HepG2 (cell line): ENCODE data around the gene RTP2. TPM values are rescaled to one million over a fixed set of nuclear protein-coding genes. Genes with fewer than 3 reads are reported as not detected.

Experiments
- ATAC-seq: fragments of 200-7000 bp; cut with Tn5 transposase; 3 replicates; pipeline ENCODE4 v1.9.1; 2020; ENCODE audit warnings: mild to moderate bottlenecking, moderate library complexity
- BruUV-seq: library from RNA; stranded (reverse); fragments of 400-500 nt; replicated peaks from 2 replicates; lab custom pipeline; 2021; lab: Mats Ljungman, UMichigan
- CTCF ChIA-PET: fragments of 300-600 bp; formaldehyde crosslinking; extraction: SDS; loops from one replicate; lab custom pipeline; 2021; ENCODE audit warnings: low total read pairs, inconsistent platforms, low intra/inter-chr PET ratio; lab: Yijun Ruan, JAX
- POLR2A ChIA-PET: fragments of 350-600 bp; sonication (Branson Sonifier 250); formaldehyde crosslinking; loops from one replicate; lab custom pipeline; 2020; ENCODE audit warnings: antibody characterized with exemption, inconsistent platforms; lab: Yijun Ruan, JAX
- DNase-seq: peaks from one replicate; pipeline ENCODE4 v3.0.0-alpha.2; 2015; ENCODE audit warnings: low spot score
- FAIRE-seq: peaks from 3 replicates; lab custom pipeline; 2011; peaks lifted over from hg19 to GRCh38; lab: Jason Lieb, UNC
- H2AFZ ChIP-seq: one replicate; pipeline ENCODE4 v1.6.1; 2011; ENCODE audit warnings: low read length, inconsistent platforms
- H3K27ac ChIP-seq: fragments of 300-600 bp; 3 replicates; pipeline ENCODE4 v1.8.0; 2011; ENCODE audit warnings: mixed run types, mild to moderate bottlenecking, mixed read lengths, low read length, inconsistent platforms; ENCODE audit not compliant: insufficient read depth; ENCODE audit errors: extremely low read length
- H3K27me3 ChIP-seq, 2 experiments: fragments of 200-600 bp in 1 of 2; 2 replicates in 1 of 2; 3 replicates in 1 of 2; pipeline versions ENCODE4 v1.6.0 to v1.8.0; 2011; ENCODE audit warnings: low read length in 2 of 2, mild to moderate bottlenecking in 2 of 2, moderate library complexity in 2 of 2, inconsistent platforms in 1 of 2; ENCODE audit not compliant: insufficient read depth in 2 of 2, control insufficient read depth in 1 of 2
- H3K36me3 ChIP-seq, 2 experiments: fragments of 200-600 bp in 1 of 2; replicated peaks in 1 of 2; 2 replicates in 1 of 2; 3 replicates in 1 of 2; pipeline versions ENCODE4 v1.5.1 to v1.8.0; 2011; ENCODE audit warnings: low read length in 2 of 2, inconsistent platforms in 1 of 2; ENCODE audit not compliant: insufficient read depth in 2 of 2, control insufficient read depth in 1 of 2
- H3K4me1 ChIP-seq: 2 replicates; pipeline ENCODE4 v1.5.1; 2012; ENCODE audit warnings: low read length, inconsistent platforms; ENCODE audit not compliant: insufficient read depth
- H3K4me2 ChIP-seq: 2 replicates; pipeline ENCODE4 v1.6.0; 2011; ENCODE audit warnings: low read depth, low read length, inconsistent platforms
- H3K4me3 ChIP-seq, 3 experiments: fragments of 200-600 bp in 1 of 3; sonication (generic), shearing (Covaris generic) in 1 of 3; replicated peaks in 1 of 3; 2 replicates each; pipeline ENCODE4 v1.5.1; 2011 to 2016; ENCODE audit warnings: low read length in 3 of 3, inconsistent platforms in 2 of 3, low read depth in 2 of 3, mild to moderate bottlenecking in 2 of 3, control low read depth in 1 of 3, mixed read lengths in 1 of 3; ENCODE audit not compliant: insufficient read depth in 1 of 3
- H3K79me2 ChIP-seq: one replicate; pipeline ENCODE4 v1.6.1; 2011; ENCODE audit warnings: low read length, inconsistent platforms; ENCODE audit not compliant: insufficient read depth
- H3K9ac ChIP-seq: 2 replicates; pipeline ENCODE4 v1.6.0; 2011; ENCODE audit warnings: mild to moderate bottlenecking, low read depth, low read length, inconsistent platforms; ENCODE audit not compliant: insufficient read depth
- H3K9me3 ChIP-seq: 2 replicates; pipeline ENCODE4 v1.5.1; 2012; ENCODE audit warnings: mild to moderate bottlenecking, low read length
- H4K20me1 ChIP-seq: 2 replicates; pipeline ENCODE4 v1.6.0; 2011; ENCODE audit warnings: inconsistent platforms, mild to moderate bottlenecking, low read length, moderate library complexity; ENCODE audit not compliant: insufficient read depth
- AKAP8 ChIP-seq: sonication (generic); formaldehyde crosslinking; IDR thresholded peaks from 2 replicates; pipeline ENCODE4 v1.5.1; 2020; ENCODE audit warnings: mild to moderate bottlenecking, missing genetic modification reagents
- ATF7-NPFF ChIP-seq: sonication (generic); formaldehyde crosslinking; IDR thresholded peaks from 2 replicates; pipeline ENCODE4 v1.8.1; 2023; ENCODE audit warnings: mild to moderate bottlenecking, low read depth, missing genetic modification reagents, moderate library complexity
- GABPB1 ChIP-seq: IDR thresholded peaks from 2 replicates; pipeline ENCODE4 v1.6.1; 2016; ENCODE audit warnings: mild to moderate bottlenecking, missing genetic modification reagents, moderate library complexity, missing compliant biosample characterization
- GATAD1 ChIP-seq: IDR thresholded peaks from 2 replicates; pipeline ENCODE4 v1.6.1; 2016; ENCODE audit warnings: missing genetic modification reagents, missing compliant biosample characterization
- GLI4 ChIP-seq: sonication (generic); formaldehyde crosslinking; IDR thresholded peaks from 2 replicates; pipeline ENCODE4 v1.5.1; 2020; ENCODE audit warnings: missing genetic modification reagents, mild to moderate bottlenecking, moderate library complexity, borderline replicate concordance
- HDAC1 ChIP-seq: sonication (generic); formaldehyde crosslinking; IDR thresholded peaks from 2 replicates; pipeline ENCODE4 v1.5.1; 2020; ENCODE audit warnings: mild to moderate bottlenecking, missing genetic modification reagents
- HNRNPL ChIP-seq: fragments of 200-400 bp; formaldehyde crosslinking; IDR thresholded peaks from 2 replicates; pipeline ENCODE4 v1.6.1; 2017; ENCODE audit warnings: mild to moderate bottlenecking, low read depth, low read length
- MTF2 ChIP-seq: sonication (generic); formaldehyde crosslinking; IDR thresholded peaks from 2 replicates; pipeline ENCODE4 v1.5.0; 2020; ENCODE audit warnings: missing genetic modification reagents, borderline replicate concordance
- RARA ChIP-seq: IDR thresholded peaks from 2 replicates; pipeline ENCODE4 v1.6.1; 2016; ENCODE audit warnings: missing genetic modification reagents, missing compliant biosample characterization
- RBFOX2 ChIP-seq: fragments of 200-400 bp; formaldehyde crosslinking; IDR thresholded peaks from 2 replicates; pipeline ENCODE4 v1.6.1; 2017; ENCODE audit warnings: low read depth, mild to moderate bottlenecking, low read length
- SRSF1 ChIP-seq: fragments of 200-400 bp; formaldehyde crosslinking; optimal IDR thresholded peaks from 2 replicates; pipeline ENCODE3; 2017; ENCODE audit warnings: mild to moderate bottlenecking, low read depth, low read length, moderate library complexity
- UBTF ChIP-seq: sonication (generic); formaldehyde crosslinking; IDR thresholded peaks from 2 replicates; pipeline ENCODE4 v1.4.0; 2020; ENCODE audit warnings: mild to moderate bottlenecking, missing genetic modification reagents
- ZNF225 ChIP-seq: sonication (generic); formaldehyde crosslinking; IDR thresholded peaks from 2 replicates; pipeline ENCODE4 v1.4.0; 2020; ENCODE audit warnings: mild to moderate bottlenecking, missing genetic modification reagents
- ZNF343 ChIP-seq: sonication (generic); formaldehyde crosslinking; IDR thresholded peaks from 2 replicates; pipeline ENCODE4 v1.4.0; 2020; ENCODE audit warnings: mild to moderate bottlenecking, missing genetic modification reagents
- ZNF552 ChIP-seq: sonication (generic); formaldehyde crosslinking; IDR thresholded peaks from 2 replicates; pipeline ENCODE4 v1.9.0; 2022; ENCODE audit warnings: missing genetic modification reagents, mild to moderate bottlenecking, borderline replicate concordance
- ZNF652 ChIP-seq: IDR thresholded peaks from 2 replicates; pipeline ENCODE4 v1.6.1; 2016; ENCODE audit warnings: low read depth, borderline replicate concordance
- ZNF768 ChIP-seq: sonication (generic); formaldehyde crosslinking; IDR thresholded peaks from 2 replicates; pipeline ENCODE4 v1.4.0; 2020; ENCODE audit warnings: missing genetic modification reagents
- ZNF883 ChIP-seq: sonication (generic); formaldehyde crosslinking; IDR thresholded peaks from 2 replicates; pipeline ENCODE4 v1.5.1; 2020; ENCODE audit warnings: mild to moderate bottlenecking, missing genetic modification reagents; ENCODE audit errors: not compliant biosample characterization
- WGBS: methylation state at CpG from one replicate; pipeline ENCODE4 v1.1.6; 2017; ENCODE audit warnings: low lambda C conversion rate; 5-methylcytosine and 5-hydroxymethylcytosine counted together
- in situ Hi-C: cut with HindIII; loops from 2 replicates; pipeline ENCODE4 v1.10.0; 2017; ENCODE audit warnings: low pct_unique_long_range_greater_than_20kb; ENCODE audit not compliant: extremely low pct_ligation_motif_present
- intact Hi-C: fragments of 100-400 bp; cut with micrococcal nuclease; formaldehyde crosslinking; loops from one replicate; pipeline ENCODE4 v1.10.0; 2022; ENCODE audit not compliant: unreplicated experiment
- polyA plus RNA-seq, 8 experiments: library from polyadenylated mRNA; depleted of rRNA in 3 of 8; stranded (reverse) in 7 of 8; unstranded in 1 of 8; fragments of >200 nt; fragmentation: Illumina TruSeq in 4 of 8; extraction: Trizol in 4 of 8; gene quantifications; 2 replicates each; pipeline versions ENCODE4 v1.2.1 to v1.2.3, GENCODE V29; 2011 to 2016; ENCODE audit warnings: low read depth in 4 of 8, missing spikeins in 1 of 8, mixed read lengths in 1 of 8; ENCODE audit not compliant: insufficient read depth in 1 of 8
- total RNA-seq, 5 experiments: library from RNA; depleted of rRNA; stranded (reverse); fragments of >200 nt; fragmentation: Illumina TruSeq; extraction: Trizol; gene quantifications; 2 replicates each; pipeline ENCODE4 v1.2.3, GENCODE V29; 2016; ENCODE audit warnings: low read depth in 1 of 5

RTP2 gene
- total and polyA plus RNA-seq, 2 of the 13 experiments (the other 11 are each of a cell fraction or from before 2014, with no cell fraction given) = not detected

- TF ChIP-seq UBTF (peak; percentile 36), ZNF883 (CRISPR knock-in tag) (peak; percentile 10), AKAP8 (CRISPR knock-in tag) (peak; percentile 54; the same call in 1 of the 2 replicates), ZNF343 (CRISPR knock-in tag) (no peak), ZNF552 (CRISPR knock-in tag) (no peak)
Observed at GRCh38 chr3:187744169-187745151, 42.1 kb upstream of the RTP2 start (continued).

GRCh38 chr3:187743195-187744141 lies 41.1 kb upstream of the RTP2 start:
- H2AFZ ChIP-seq = no peak overlapping the region
- in situ Hi-C loops (loop anchor here (5.0 to 25.0 kb wide), 9 partner anchors 261 to 1401 kb away; no protein-coding TSS in a partner anchor), intact Hi-C loops (loop anchor here (2.0 to 10.0 kb wide), 5 partner anchors 429 to 1301 kb away; no protein-coding TSS in a partner anchor)
- H3K9ac ChIP-seq = peak overlapping the region; percentile 99
- peak overlapping the region; percentile 98 to 100 (median 99) for H3K4me3 ChIP-seq
- no peak for ATAC-seq
- no peaks in the 10 kb centered on the region for H3K9me3 ChIP-seq
- H3K79me2 ChIP-seq = peaks cover 82% of the 10 kb centered on the region
- peaks cover 57% of the 10 kb centered on the region for H4K20me1 ChIP-seq
- 2% methylated on average over 45 of the region's 45 CpGs for WGBS
- no peaks in the 10 kb centered on the region; a peak in 2 of 5 replicates for H3K36me3 ChIP-seq
- no peak for DNase-seq
- H3K27ac ChIP-seq = peak overlapping the region; percentile 100
- peaks cover 0 to 5% of the 10 kb centered on the region in 2 experiments; a peak in 1 of 5 replicates for H3K27me3 ChIP-seq
- POLR2A ChIA-PET = interaction anchor here (1.0 to 2.3 kb wide), 10 partner anchors 200 to 1211 kb away, joined by 3 to 18 read pairs (median 4); no protein-coding TSS in a partner anchor
- no peak for FAIRE-seq
- peak overlapping the region; percentile 95 for H3K4me2 ChIP-seq
- CTCF ChIA-PET = no interaction called here
- BruUV-seq = no TSS peak
- H3K4me1 ChIP-seq = peaks cover 40% of the 10 kb centered on the region
- peak; percentile 19; the same call in 1 of the 2 replicates for TF ChIP-seq HDAC1 (CRISPR knock-in tag)
- peak; percentile 73 for TF ChIP-seq RBFOX2
- 0 out of 2 replicates have a peak, but pooled peaks have one; percentile 35 for TF ChIP-seq ATF7-NPFF
- TF ChIP-seq MTF2 (CRISPR knock-in tag) = no peak
- 0 out of 2 replicates have a peak, but pooled peaks have one; percentile 14 for TF ChIP-seq GATAD1 (CRISPR knock-in tag)
- TF ChIP-seq ZNF225 (CRISPR knock-in tag) = peak; percentile 59; the same call in 1 of the 2 replicates
- TF ChIP-seq HNRNPL = 0 out of 2 replicates have a peak, but pooled peaks have one; percentile 39
- TF ChIP-seq SRSF1 = peak; percentile 37
- no peak for TF ChIP-seq ZNF652 (CRISPR knock-in tag)
- TF ChIP-seq GABPB1 (CRISPR knock-in tag) = 0 out of 2 replicates have a peak, but pooled peaks have one; percentile 14
- no peak for TF ChIP-seq GLI4 (CRISPR knock-in tag)
- TF ChIP-seq ZNF768 (CRISPR knock-in tag) = peak; percentile 32; the same call in 1 of the 2 replicates
- no peak for TF ChIP-seq RARA (CRISPR knock-in tag)
